Body of pancreas (tissue), 4 donors: Measurements from ENCODE around the gene GOLGA6A.

Source experiments
- POLR2A ChIP-seq, 3 donors: fragments of 450-650 bp; IDR thresholded peaks; one replicate each; pipeline ENCODE4 v1.6.1; 2016; ENCODE audit warnings: antibody characterized with exemption in 3 of 3, mild to moderate bottlenecking in 2 of 3
- TF ChIP-seq, protein P1 (sequence below), 7 experiments: fragments of 450-650 bp in 4 of 7; fragments of 200-600 bp in 3 of 7; sonication (generic) in 3 of 7; IDR thresholded peaks; one replicate each; pipeline ENCODE4 v1.5.1; 2016 to 2019; ENCODE audit warnings: antibody characterized with exemption in 7 of 7

DNA sequence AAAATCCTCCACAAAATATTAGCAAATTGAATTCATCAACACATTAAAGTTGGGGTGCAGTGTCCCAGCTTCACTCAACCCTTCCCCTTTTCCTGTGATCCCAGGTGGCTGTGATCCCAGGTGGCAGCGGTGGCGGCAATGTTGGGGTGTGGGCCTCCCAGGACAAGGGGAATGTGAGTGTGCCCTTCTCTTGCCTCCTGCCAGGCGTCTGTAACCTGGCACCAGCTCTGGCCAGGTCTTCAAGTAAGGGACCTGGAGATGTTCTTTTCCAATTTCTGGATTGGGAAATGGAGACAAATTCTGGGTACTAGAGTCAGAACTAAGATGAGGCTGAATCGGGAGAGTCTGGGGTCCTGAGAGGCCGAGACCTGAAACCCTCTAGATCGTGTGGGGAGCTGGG, 20.1 kb downstream of the GOLGA6A start:
- TF ChIP-seq, protein P1, sequence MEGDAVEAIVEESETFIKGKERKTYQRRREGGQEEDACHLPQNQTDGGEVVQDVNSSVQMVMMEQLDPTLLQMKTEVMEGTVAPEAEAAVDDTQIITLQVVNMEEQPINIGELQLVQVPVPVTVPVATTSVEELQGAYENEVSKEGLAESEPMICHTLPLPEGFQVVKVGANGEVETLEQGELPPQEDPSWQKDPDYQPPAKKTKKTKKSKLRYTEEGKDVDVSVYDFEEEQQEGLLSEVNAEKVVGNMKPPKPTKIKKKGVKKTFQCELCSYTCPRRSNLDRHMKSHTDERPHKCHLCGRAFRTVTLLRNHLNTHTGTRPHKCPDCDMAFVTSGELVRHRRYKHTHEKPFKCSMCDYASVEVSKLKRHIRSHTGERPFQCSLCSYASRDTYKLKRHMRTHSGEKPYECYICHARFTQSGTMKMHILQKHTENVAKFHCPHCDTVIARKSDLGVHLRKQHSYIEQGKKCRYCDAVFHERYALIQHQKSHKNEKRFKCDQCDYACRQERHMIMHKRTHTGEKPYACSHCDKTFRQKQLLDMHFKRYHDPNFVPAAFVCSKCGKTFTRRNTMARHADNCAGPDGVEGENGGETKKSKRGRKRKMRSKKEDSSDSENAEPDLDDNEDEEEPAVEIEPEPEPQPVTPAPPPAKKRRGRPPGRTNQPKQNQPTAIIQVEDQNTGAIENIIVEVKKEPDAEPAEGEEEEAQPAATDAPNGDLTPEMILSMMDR (IDR thresholded peaks at IDR 0.05), result no peak
- TF ChIP-seq POLR2A (IDR thresholded peaks at IDR 0.05), result no peak
